ENCODE results near the gene STK16. TPM values are rescaled to one million over a fixed set of nuclear protein-coding genes. Genes with fewer than 3 reads are reported as not detected.

STK16 gene
- total and polyA plus RNA-seq, 9 donors = 12.5 to 23.1 (median 18.9) TPM

GRCh38 chr2:219213486-219214071, 31.7 kb upstream of the STK16 start:
- peaks cover 20% of the 10 kb centered on the region for H3K4me1 ChIP-seq (ENCODE audit: control insufficient read depth, insufficient read depth, low read length)
- peaks cover 71% of the 10 kb centered on the region for H3K36me3 ChIP-seq (ENCODE audit: control insufficient read depth, insufficient read depth, low read length)
- H3K27me3 ChIP-seq (ENCODE audit: control insufficient read depth, insufficient read depth, low read length) = no peaks in the 10 kb centered on the region
- H3K27ac ChIP-seq (ENCODE audit: low read length) = no peak overlapping the region
- WGBS (ENCODE audit: insufficient coverage) = 92% methylated on average over 10 of the region's 10 CpGs
- H3K9me3 ChIP-seq (replicated peaks; ENCODE audit: control insufficient read depth, low read depth, low read length) = no peaks in the 10 kb centered on the region
- H3K4me3 ChIP-seq (ENCODE audit: low read length) = no peak overlapping the region
- no peak for DNase-seq

- DNase-seq = no peak
- no peaks in the 10 kb centered on the region for H3K27me3 ChIP-seq (ENCODE audit: control insufficient read depth, insufficient read depth, low read length)
- peaks cover 65% of the 10 kb centered on the region for H3K36me3 ChIP-seq (ENCODE audit: control insufficient read depth, insufficient read depth, low read length)
- H3K4me1 ChIP-seq (ENCODE audit: control insufficient read depth, insufficient read depth, low read length) = peaks cover 23% of the 10 kb centered on the region
- no peak overlapping the region for H3K27ac ChIP-seq (ENCODE audit: low read length)
- WGBS (ENCODE audit: insufficient coverage) = 94% methylated on average over 10 of the region's 15 CpGs
- no peak overlapping the region for H3K4me3 ChIP-seq (ENCODE audit: low read length)
- no peaks in the 10 kb centered on the region for H3K9me3 ChIP-seq (replicated peaks; ENCODE audit: control insufficient read depth, low read depth, low read length)
These were observed 31.1 kb upstream of the STK16 start for GRCh38 chr2:219214141-219214540.

DNA sequence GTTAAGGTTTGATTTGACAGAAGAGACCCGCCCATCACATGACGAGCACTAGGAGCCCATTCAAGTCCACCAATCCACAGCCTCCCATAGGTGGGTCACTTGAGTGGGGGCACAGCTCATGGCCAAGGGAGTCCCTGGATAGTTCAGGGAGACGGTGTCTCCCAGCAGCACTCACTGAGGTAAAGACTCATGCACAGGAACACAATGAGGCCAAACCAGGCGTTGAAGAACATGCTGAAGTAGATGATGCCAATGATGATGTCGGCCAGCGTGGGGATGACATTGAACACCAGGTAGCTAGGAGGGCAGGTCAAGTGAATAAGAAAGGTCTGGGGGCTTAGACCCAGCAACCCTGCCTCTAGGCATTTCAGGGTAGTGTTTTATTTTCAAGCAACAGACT, 30.5 kb upstream of the STK16 start:
- WGBS (ENCODE audit: insufficient coverage) = 90% methylated on average over 4 of the region's 6 CpGs
- peaks cover 30% of the 10 kb centered on the region for H3K4me1 ChIP-seq (ENCODE audit: control insufficient read depth, insufficient read depth, low read length)
- H3K4me3 ChIP-seq (ENCODE audit: low read length) = no peak overlapping the region
- no peak overlapping the region for H3K27ac ChIP-seq (ENCODE audit: low read length)
- H3K36me3 ChIP-seq (ENCODE audit: control insufficient read depth, insufficient read depth, low read length) = peaks cover 61% of the 10 kb centered on the region
- no peaks in the 10 kb centered on the region for H3K27me3 ChIP-seq (ENCODE audit: control insufficient read depth, insufficient read depth, low read length)
- no peak for DNase-seq
- no peaks in the 10 kb centered on the region for H3K9me3 ChIP-seq (replicated peaks; ENCODE audit: control insufficient read depth, low read depth, low read length)

DNA sequence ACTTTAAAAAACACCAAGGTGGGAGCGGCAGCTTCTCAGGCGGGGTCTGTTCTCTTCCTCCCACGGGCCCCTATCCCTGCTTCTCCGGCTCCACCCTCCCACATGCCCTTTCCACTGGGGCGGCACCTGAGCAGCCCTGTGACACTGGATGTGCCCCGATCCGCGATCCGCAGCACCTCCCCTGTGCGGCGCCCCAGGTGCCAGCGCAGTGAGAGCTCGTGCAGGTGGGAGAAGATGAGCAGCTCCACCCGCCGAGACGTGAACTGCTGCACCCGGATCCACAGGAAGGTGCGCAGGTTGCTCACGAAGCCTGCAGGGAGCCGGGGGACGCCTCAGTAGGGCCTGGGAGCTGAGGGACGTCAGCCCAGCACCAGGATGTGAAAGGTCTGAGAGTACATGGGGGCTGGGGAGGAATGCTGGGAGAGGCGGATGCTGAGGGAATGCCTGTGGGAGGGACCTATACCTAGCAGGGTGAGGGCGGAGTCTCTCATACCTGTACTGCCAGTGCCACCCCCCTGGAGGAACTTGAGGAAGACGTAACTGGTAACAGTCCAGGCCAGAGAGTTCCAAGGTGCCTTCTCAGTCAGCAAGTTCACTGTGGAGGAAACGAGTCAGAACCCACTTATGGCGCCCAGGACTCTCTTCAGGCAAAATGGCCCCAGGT, 29.3 kb upstream of the STK16 start:
- Histone ChIP-seq H3K27me3 (ENCODE audit: control insufficient read depth, insufficient read depth, low read length) (no peaks in the 10 kb centered on the region), H3K4me1 (ENCODE audit: control insufficient read depth, insufficient read depth, low read length) (peaks cover 38% of the 10 kb centered on the region), H3K27ac (ENCODE audit: low read length) (no peak overlapping the region), H3K36me3 (ENCODE audit: control insufficient read depth, insufficient read depth, low read length) (peaks cover 62% of the 10 kb centered on the region), H3K9me3 (replicated peaks; ENCODE audit: control insufficient read depth, low read depth, low read length) (no peaks in the 10 kb centered on the region), H3K4me3 (ENCODE audit: low read length) (no peak overlapping the region)
- no peak for DNase-seq
- 90% methylated on average over 21 of the region's 27 CpGs for WGBS (ENCODE audit: insufficient coverage)

GRCh38 chr2:219216535-219216915, 28.8 kb upstream of the STK16 start:
- peaks cover 43% of the 10 kb centered on the region for H3K4me1 ChIP-seq (ENCODE audit: control insufficient read depth, insufficient read depth, low read length)
- WGBS (ENCODE audit: insufficient coverage) = 80% methylated on average over 5 of the region's 6 CpGs
- no peak for DNase-seq
- no peaks in the 10 kb centered on the region for H3K27me3 ChIP-seq (ENCODE audit: control insufficient read depth, insufficient read depth, low read length)
- no peaks in the 10 kb centered on the region for H3K9me3 ChIP-seq (replicated peaks; ENCODE audit: control insufficient read depth, low read depth, low read length)
- H3K4me3 ChIP-seq (ENCODE audit: low read length) = no peak overlapping the region
- H3K27ac ChIP-seq (ENCODE audit: low read length) = no peak overlapping the region
- peaks cover 64% of the 10 kb centered on the region for H3K36me3 ChIP-seq (ENCODE audit: control insufficient read depth, insufficient read depth, low read length)

DNA sequence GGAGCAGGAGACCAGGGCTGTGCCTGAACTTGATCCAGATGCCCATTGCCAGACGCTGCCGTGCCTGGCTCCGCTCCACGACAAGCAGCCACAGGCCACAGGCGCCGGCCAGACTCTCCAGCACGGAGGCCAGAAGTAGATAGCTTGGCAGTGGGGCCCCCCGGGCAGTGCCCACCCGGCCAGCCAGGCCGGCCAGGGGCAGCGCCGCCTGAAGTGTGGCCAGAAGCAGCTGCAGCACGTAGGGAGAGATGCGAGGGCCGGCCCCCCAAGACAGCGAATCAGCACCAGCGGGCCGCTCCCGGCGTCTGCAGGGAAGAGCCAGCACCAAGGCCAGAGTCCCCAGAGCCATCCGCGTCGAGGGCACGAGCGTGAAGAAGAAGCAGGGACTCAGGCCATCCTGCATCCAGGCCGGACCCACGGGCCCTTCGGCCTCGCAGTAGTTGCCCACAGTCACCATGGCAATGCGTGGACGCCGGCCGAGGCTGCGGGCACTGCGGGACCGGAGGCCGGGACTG, 27.0 kb upstream of the STK16 start:
- DNase-seq = peak; percentile 79
- under 1% methylated on average over 37 of the region's 37 CpGs for WGBS (ENCODE audit: insufficient coverage)
- Histone ChIP-seq H3K27ac (ENCODE audit: low read length) (peak overlapping the region; percentile 98), H3K36me3 (ENCODE audit: control insufficient read depth, insufficient read depth, low read length) (peaks cover 69% of the 10 kb centered on the region), H3K4me1 (ENCODE audit: control insufficient read depth, insufficient read depth, low read length) (peaks cover 52% of the 10 kb centered on the region), H3K27me3 (ENCODE audit: control insufficient read depth, insufficient read depth, low read length) (no peaks in the 10 kb centered on the region), H3K4me3 (ENCODE audit: low read length) (peak overlapping the region; percentile 67), H3K9me3 (replicated peaks; ENCODE audit: control insufficient read depth, low read depth, low read length) (no peaks in the 10 kb centered on the region)

- Histone ChIP-seq H3K36me3 (ENCODE audit: control insufficient read depth, insufficient read depth, low read length) (peaks cover 69% of the 10 kb centered on the region), H3K4me3 (ENCODE audit: low read length) (peak within 1 kb of the TSS; percentile 67), H3K9me3 (replicated peaks; ENCODE audit: control insufficient read depth, low read depth, low read length) (no peaks in the 10 kb centered on the region), H3K27ac (ENCODE audit: low read length) (peak within 1 kb of the TSS; percentile 98), H3K4me1 (ENCODE audit: control insufficient read depth, insufficient read depth, low read length) (peaks cover 52% of the 10 kb centered on the region), H3K27me3 (ENCODE audit: control insufficient read depth, insufficient read depth, low read length) (no peaks in the 10 kb centered on the region)
- WGBS (ENCODE audit: insufficient coverage) = 2% methylated on average over 51 of the region's 71 CpGs
- peak; percentile 99 for DNase-seq
These were observed 26.3 kb upstream of the STK16 start, which contains the start of gene ABCB6 for GRCh38 chr2:219218732-219219701. Gene ABCB6, minus strand, starts transcription at chr2:219218958. Its CDS starts 285 bp downstream, at chr2:219218673.

DNA sequence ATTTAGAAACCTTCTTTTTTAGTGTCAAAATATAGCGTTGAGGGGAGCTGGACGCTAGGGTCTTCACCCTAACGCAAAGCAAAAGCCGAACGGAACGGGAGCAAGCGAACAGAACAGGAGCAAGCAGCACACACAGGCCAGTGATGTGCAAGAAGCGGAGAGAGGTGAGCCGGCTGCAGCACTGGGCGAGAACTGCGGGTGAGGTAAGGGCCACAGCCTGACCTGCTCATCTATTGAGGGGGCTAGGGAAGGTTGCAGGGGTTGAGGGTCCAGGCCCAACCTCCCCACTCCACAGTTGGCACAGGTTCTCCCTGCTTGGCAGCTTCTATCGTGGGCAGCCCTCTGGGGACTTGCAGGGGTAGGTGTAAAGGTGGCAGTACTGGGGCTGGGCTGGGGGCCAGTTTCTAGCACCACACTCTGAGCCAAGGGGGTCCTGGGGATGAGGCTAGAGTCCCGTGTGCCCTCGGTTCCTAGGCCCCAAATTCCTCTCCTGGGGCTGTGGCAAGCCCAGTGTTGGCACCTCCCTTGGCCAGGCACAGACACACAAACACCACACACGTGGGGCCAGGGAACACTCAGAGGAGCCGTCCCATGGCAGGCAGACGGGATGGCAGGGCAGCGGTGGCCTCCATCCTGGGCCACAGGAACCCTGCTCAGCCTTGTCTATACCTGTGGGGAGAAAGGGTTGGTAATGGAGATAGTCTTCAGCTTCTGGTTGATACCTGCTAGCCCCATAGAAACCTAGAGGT, 25.3 kb upstream of the STK16 start:
- 81% methylated on average over 14 of the region's 18 CpGs for WGBS (ENCODE audit: insufficient coverage)
- Histone ChIP-seq H3K27me3 (ENCODE audit: control insufficient read depth, insufficient read depth, low read length) (no peaks in the 10 kb centered on the region), H3K4me3 (ENCODE audit: low read length) (no peak overlapping the region), H3K4me1 (ENCODE audit: control insufficient read depth, insufficient read depth, low read length) (peaks cover 52% of the 10 kb centered on the region), H3K9me3 (replicated peaks; ENCODE audit: control insufficient read depth, low read depth, low read length) (no peaks in the 10 kb centered on the region), H3K27ac (ENCODE audit: low read length) (peak overlapping the region; percentile 98), H3K36me3 (ENCODE audit: control insufficient read depth, insufficient read depth, low read length) (peaks cover 69% of the 10 kb centered on the region)
- no peak for DNase-seq

DNA sequence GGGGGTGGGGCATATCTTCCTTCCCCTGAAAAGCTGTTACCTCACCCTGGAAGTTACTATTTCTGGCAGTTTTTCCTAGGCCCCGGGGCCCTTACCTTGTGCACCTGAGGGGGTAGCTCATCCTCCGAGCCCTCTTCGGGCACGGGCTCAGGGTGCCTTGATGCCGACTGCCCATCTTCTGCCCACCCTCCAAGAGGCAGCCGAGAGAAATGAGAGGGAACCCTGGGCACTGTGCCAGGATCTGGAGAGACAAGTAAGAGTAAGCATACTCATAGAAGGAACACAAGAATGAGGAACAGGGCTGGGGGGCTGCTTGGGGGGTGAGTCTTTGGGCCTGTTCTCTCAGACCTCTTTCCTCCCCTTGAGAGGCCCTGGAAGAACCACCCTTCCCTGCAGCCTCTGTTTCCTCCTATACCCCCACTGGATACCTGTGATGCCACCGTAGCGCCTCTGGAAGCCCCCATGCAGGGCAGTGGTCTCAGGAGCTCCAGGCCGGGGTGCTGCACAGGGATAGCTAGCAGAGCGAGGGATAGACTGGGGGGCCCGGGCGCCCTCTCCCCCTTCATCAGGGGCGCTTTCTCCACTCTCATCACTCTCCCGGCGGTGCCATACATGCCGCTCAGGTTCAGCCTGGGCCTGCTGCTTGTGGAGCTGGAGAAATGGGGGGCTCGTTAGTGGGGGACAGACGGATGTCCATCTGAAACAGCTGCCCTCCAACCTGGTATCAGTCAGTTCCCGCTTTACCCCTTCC, 24.5 kb upstream of the STK16 start:
- Histone ChIP-seq H3K4me3 (ENCODE audit: low read length) (no peak overlapping the region), H3K36me3 (ENCODE audit: control insufficient read depth, insufficient read depth, low read length) (peaks cover 72% of the 10 kb centered on the region), H3K4me1 (ENCODE audit: control insufficient read depth, insufficient read depth, low read length) (peaks cover 52% of the 10 kb centered on the region), H3K9me3 (replicated peaks; ENCODE audit: control insufficient read depth, low read depth, low read length) (no peaks in the 10 kb centered on the region), H3K27me3 (ENCODE audit: control insufficient read depth, insufficient read depth, low read length) (no peaks in the 10 kb centered on the region), H3K27ac (ENCODE audit: low read length) (no peak overlapping the region)
- whole genome bisulfite sequencing (ENCODE audit: insufficient coverage) = 95% methylated on average over 7 of the region's 19 CpGs
- peak; percentile 27 for DNase-seq
